WTC11 (cell line): ENCODE data around the gene AFAP1L1.

Experiments
- ATF6 ChIP-seq: sonication (generic); formaldehyde crosslinking; IDR thresholded peaks from 2 replicates; pipeline ENCODE4 v1.8.1; 2023; ENCODE audit warnings: mild to moderate bottlenecking, missing genetic modification reagents
- CTCF ChIP-seq: fragments of 200-600 bp; IDR thresholded peaks from 2 replicates; pipeline ENCODE4 v1.8.0; 2022; ENCODE audit warnings: antibody characterized with exemption
- E2F5 ChIP-seq: sonication (generic); formaldehyde crosslinking; IDR thresholded peaks from 2 replicates; pipeline ENCODE4 v1.8.1; 2022; ENCODE audit warnings: mild to moderate bottlenecking, moderate library complexity, missing genetic modification reagents
- ESRRA ChIP-seq: sonication (generic); formaldehyde crosslinking; IDR thresholded peaks from 2 replicates; pipeline ENCODE4 v1.8.1; 2022; ENCODE audit warnings: mild to moderate bottlenecking, missing genetic modification reagents, borderline replicate concordance
- ETV6 ChIP-seq: sonication (generic); formaldehyde crosslinking; IDR thresholded peaks from 2 replicates; pipeline ENCODE4 v1.8.1; 2022; ENCODE audit warnings: mild to moderate bottlenecking, missing genetic modification reagents
- JUN ChIP-seq: sonication (generic); formaldehyde crosslinking; IDR thresholded peaks from 2 replicates; pipeline ENCODE4 v1.8.0; 2023; ENCODE audit warnings: mild to moderate bottlenecking, missing genetic modification reagents
- MXD4 ChIP-seq: fragments of 250-450 bp; sonication (Bioruptor Pico); IDR thresholded peaks from 2 replicates; pipeline ENCODE4 v1.8.0; 2021; ENCODE audit warnings: mild to moderate bottlenecking, moderate library complexity, borderline replicate concordance
- NR2C2 ChIP-seq: sonication (generic); formaldehyde crosslinking; IDR thresholded peaks from 2 replicates; pipeline ENCODE4 v1.8.0; 2022; ENCODE audit warnings: mild to moderate bottlenecking, missing genetic modification reagents
- SMAD3 ChIP-seq: sonication (generic); formaldehyde crosslinking; IDR thresholded peaks from 2 replicates; pipeline ENCODE4 v1.8.0; 2022; ENCODE audit warnings: missing genetic modification reagents, mild to moderate bottlenecking, borderline replicate concordance
- TP53 ChIP-seq: sonication (generic); formaldehyde crosslinking; IDR thresholded peaks from 2 replicates; pipeline ENCODE4 v1.8.1; 2023; ENCODE audit warnings: mild to moderate bottlenecking, missing genetic modification reagents
- ZNF317 ChIP-seq: sonication (generic); formaldehyde crosslinking; IDR thresholded peaks from 2 replicates; pipeline ENCODE4 v1.8.1; 2023; ENCODE audit warnings: low read depth, mild to moderate bottlenecking, moderate library complexity, missing genetic modification reagents, borderline replicate concordance

- TF ChIP-seq ZNF317 (CRISPR knock-in tag) (no peak), E2F5 (no peak), NR2C2 (no peak), CTCF (no peak), SMAD3 (no peak), TP53 (CRISPR knock-in tag) (no peak), JUN (no peak), ESRRA (no peak), MXD4 (CRISPR knock-in tag) (no peak), ATF6 (CRISPR knock-in tag) (no peak), ETV6 (no peak)
Observed at GRCh38 chr5:149260761-149261160, 10.9 kb upstream of the AFAP1L1 start.
